ENCODE measurements around the gene RND2.
"Not testable (repeated sequence)": the region's sequence is repeated elsewhere in the genome, so short reads cannot be mapped to it uniquely, and the experiment has no call there.

The RND2 gene

DNA sequence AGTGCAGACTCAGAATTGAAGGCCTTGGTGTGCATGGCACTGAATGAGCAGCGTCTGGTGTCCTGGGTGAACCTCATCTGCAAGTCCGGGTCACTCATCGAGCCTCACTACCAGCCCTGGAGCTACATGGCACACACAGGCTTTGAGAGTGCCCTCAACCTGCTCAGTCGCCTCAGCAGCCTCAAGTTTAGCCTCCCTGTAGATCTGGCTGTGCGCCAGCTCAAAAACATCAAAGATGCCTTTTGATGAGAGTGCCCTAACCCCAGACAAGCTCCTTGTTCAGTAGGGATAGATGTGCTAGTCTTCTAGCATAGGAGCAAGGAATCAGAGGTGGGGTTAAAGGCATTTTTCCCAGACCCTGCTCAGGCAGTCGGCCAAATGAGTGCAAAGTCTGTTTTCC, 33.6 kb upstream of the RND2 start:
- Histone ChIP-seq H3K27me3 (ENCODE audit: control insufficient read depth in 1 of 2, insufficient read depth in 2 of 2, low read length in 2 of 2) (no peaks in the 10 kb centered on the region), H3K36me3 (ENCODE audit: insufficient read depth, low read length) (peaks cover 62% of the 10 kb centered on the region), H3K27ac (ENCODE audit: low read depth, low read length) (no peak overlapping the region), H3K4me1 (ENCODE audit: insufficient read depth, low read length) (no peaks in the 10 kb centered on the region), H3K9me3 (ENCODE audit: low read length) (no peaks in the 10 kb centered on the region), H3K9ac (ENCODE audit: low read length) (no peak overlapping the region), H3K4me3 (ENCODE audit: low read depth in 1 of 2, low read length in 2 of 2) (no peak overlapping the region)

DNA sequence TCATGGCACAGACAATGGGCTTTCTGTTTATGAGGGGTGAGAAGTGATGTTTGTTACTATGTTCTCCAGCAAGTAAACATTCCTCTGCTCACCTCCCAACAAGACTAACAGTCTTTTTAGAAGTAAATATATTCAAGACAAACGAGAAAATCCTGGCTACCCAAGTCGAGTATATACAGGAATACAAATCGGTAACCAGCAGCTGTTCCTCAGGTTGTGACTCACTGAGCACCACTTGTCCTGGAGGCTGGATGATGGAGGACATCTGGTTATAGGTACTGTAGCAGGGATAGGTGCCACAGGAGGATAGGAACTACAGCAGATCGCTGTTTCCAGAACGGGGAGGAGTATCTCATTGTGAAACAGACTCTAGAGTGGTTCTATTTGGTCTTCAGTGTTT, 32.2 kb upstream of the RND2 start:
- Histone ChIP-seq H3K27ac (ENCODE audit: low read depth, low read length) (no peak overlapping the region), H3K9ac (ENCODE audit: low read length) (no peak overlapping the region), H3K36me3 (ENCODE audit: insufficient read depth, low read length) (peaks cover 49% of the 10 kb centered on the region), H3K4me3 (ENCODE audit: low read depth in 1 of 2, low read length in 2 of 2) (no peak overlapping the region), H3K9me3 (ENCODE audit: low read length) (no peaks in the 10 kb centered on the region), H3K4me1 (ENCODE audit: insufficient read depth, low read length) (peaks cover 10% of the 10 kb centered on the region), H3K27me3 (ENCODE audit: control insufficient read depth in 1 of 2, insufficient read depth in 2 of 2, low read length in 2 of 2) (no peaks in the 10 kb centered on the region)

GRCh38 chr17:42993913-42994312, 31.1 kb upstream of the RND2 start:
- peaks cover 39% of the 10 kb centered on the region for H3K36me3 ChIP-seq (ENCODE audit: insufficient read depth, low read length)
- H3K9ac ChIP-seq (ENCODE audit: low read length); H3K9me3 ChIP-seq (ENCODE audit: low read length); H3K27ac ChIP-seq (ENCODE audit: low read depth, low read length); H3K4me3 ChIP-seq (ENCODE audit: low read depth in 1 of 2, low read length in 2 of 2); H3K27me3 ChIP-seq (ENCODE audit: control insufficient read depth in 1 of 2, insufficient read depth in 2 of 2, low read length in 2 of 2): not testable (repeated sequence)
- H3K4me1 ChIP-seq (ENCODE audit: insufficient read depth, low read length) = peaks cover 11% of the 10 kb centered on the region

DNA sequence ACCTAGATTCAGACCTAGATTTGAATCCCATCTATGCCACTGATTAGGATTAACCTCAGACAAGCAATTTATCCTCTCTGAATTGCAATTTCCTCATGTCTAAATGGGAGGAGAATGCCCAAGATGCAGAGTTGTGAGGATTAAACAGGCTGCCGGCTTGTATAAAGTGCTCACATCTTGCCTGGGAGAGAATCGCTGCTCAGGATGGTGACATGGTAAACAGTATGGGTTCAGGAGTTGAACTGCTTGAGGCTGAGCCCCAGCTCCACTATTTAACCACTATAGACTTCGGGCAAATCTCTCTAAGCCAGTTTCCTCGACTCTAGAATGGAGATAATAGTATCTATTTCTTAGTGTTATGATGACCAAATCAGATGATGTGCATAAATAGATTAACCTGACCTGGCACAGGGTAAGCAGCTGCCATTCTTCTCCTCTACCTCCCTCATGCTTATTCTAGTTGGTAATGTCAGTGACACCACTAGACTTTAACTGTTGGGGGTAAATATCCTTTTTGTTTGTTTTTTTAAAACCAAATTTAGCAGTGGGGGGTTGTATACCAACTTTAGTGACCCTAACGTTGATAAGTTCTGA, 27.5 kb upstream of the RND2 start:
- Histone ChIP-seq H3K4me3 (ENCODE audit: low read depth in 1 of 2, low read length in 2 of 2) (peak overlapping the region; percentile 11 to 30), H3K27ac (ENCODE audit: low read depth, low read length) (peak overlapping the region; percentile 67), H3K4me1 (ENCODE audit: insufficient read depth, low read length) (peaks cover 23% of the 10 kb centered on the region), H3K36me3 (ENCODE audit: insufficient read depth, low read length) (peaks cover 39% of the 10 kb centered on the region), H3K9ac (ENCODE audit: low read length) (peak overlapping the region; percentile 9), H3K27me3 (ENCODE audit: control insufficient read depth in 1 of 2, insufficient read depth in 2 of 2, low read length in 2 of 2) (no peaks in the 10 kb centered on the region), H3K9me3 (ENCODE audit: low read length) (no peaks in the 10 kb centered on the region)

GRCh38 chr17:42997984-42998938, 26.8 kb upstream of the RND2 start, which contains the start of gene RPL27:
Gene RPL27 (plus strand): TSS chr17:42998419. CDS start chr17:42998751, 332 bp downstream.
- Histone ChIP-seq H3K9ac (ENCODE audit: low read length) (peak within 1 kb of the TSS; percentile 98), H3K4me1 (ENCODE audit: insufficient read depth, low read length) (peaks cover 23% of the 10 kb centered on the region), H3K9me3 (ENCODE audit: low read length) (no peaks in the 10 kb centered on the region), H3K36me3 (ENCODE audit: insufficient read depth, low read length) (peaks cover 39% of the 10 kb centered on the region), H3K4me3 (ENCODE audit: low read depth in 1 of 2, low read length in 2 of 2) (peak within 1 kb of the TSS; percentile 67 to 74), H3K27me3 (ENCODE audit: control insufficient read depth in 1 of 2, insufficient read depth in 2 of 2, low read length in 2 of 2) (no peaks in the 10 kb centered on the region), H3K27ac (ENCODE audit: low read depth, low read length) (peak within 1 kb of the TSS; percentile 90)

GRCh38 chr17:42999003-42999525, 26.0 kb upstream of the RND2 start:
- H3K9me3 ChIP-seq (ENCODE audit: low read length) = no peaks in the 10 kb centered on the region
- H3K4me1 ChIP-seq (ENCODE audit: insufficient read depth, low read length) = peaks cover 23% of the 10 kb centered on the region
- H3K27ac ChIP-seq (ENCODE audit: low read depth, low read length) = peak overlapping the region; percentile 90
- H3K9ac ChIP-seq (ENCODE audit: low read length) = peak overlapping the region; percentile 98
- peak overlapping the region; percentile 67 to 74 for H3K4me3 ChIP-seq (ENCODE audit: low read depth in 1 of 2, low read length in 2 of 2)
- H3K27me3 ChIP-seq (ENCODE audit: control insufficient read depth in 1 of 2, insufficient read depth in 2 of 2, low read length in 2 of 2) = no peaks in the 10 kb centered on the region
- peaks cover 44% of the 10 kb centered on the region for H3K36me3 ChIP-seq (ENCODE audit: insufficient read depth, low read length)

- H3K9me3 ChIP-seq (ENCODE audit: low read length); H3K27ac ChIP-seq (ENCODE audit: low read depth, low read length); H3K27me3 ChIP-seq (ENCODE audit: control insufficient read depth in 1 of 2, insufficient read depth in 2 of 2, low read length in 2 of 2); H3K4me3 ChIP-seq (ENCODE audit: low read depth in 1 of 2, low read length in 2 of 2); H3K9ac ChIP-seq (ENCODE audit: low read length): not testable (repeated sequence)
- Histone ChIP-seq H3K4me1 (ENCODE audit: insufficient read depth, low read length) (peaks cover 23% of the 10 kb centered on the region), H3K36me3 (ENCODE audit: insufficient read depth, low read length) (peaks cover 48% of the 10 kb centered on the region)
Observed at GRCh38 chr17:43000894-43001293, 24.1 kb upstream of the RND2 start.

DNA sequence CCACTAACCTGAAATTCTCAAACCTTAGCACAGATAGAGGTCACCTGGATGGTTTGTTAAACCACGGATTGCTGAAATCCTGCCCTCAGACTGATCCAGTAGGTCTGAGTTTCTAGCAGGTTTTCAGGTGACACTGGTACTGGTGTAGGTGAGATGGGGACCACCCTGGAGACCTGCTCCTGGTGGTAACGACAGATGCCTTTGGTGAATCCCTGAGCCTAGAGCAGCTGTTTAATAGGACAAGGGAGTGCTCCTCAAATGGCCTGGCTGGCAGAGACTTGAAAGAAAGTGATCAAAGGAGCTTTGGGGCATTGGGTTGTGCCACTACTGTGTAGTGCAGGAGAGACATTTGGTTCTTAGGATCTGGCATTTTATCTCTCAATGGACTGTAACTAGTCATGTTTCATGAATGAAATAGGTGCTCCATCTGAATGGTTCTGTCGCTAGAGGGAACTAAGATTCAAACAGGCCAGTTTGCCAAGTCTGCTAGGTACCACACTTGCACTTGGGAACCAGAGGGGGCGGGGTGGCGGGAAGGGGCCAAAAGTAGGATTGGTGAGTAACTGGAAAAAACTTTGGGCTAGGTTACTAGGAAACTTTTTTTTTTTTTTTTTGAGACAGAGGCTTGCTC, 21.4 kb upstream of the RND2 start:
- H3K36me3 ChIP-seq (ENCODE audit: insufficient read depth, low read length) = peaks cover 48% of the 10 kb centered on the region
- H3K27me3 ChIP-seq (ENCODE audit: control insufficient read depth in 1 of 2, insufficient read depth in 2 of 2, low read length in 2 of 2) = no peaks in the 10 kb centered on the region
- peaks cover 16% of the 10 kb centered on the region for H3K4me1 ChIP-seq (ENCODE audit: insufficient read depth, low read length)
- no peaks in the 10 kb centered on the region for H3K9me3 ChIP-seq (ENCODE audit: low read length)
- no peak overlapping the region for H3K9ac ChIP-seq (ENCODE audit: low read length)
- H3K4me3 ChIP-seq (ENCODE audit: low read depth in 1 of 2, low read length in 2 of 2) = no peak overlapping the region
- H3K27ac ChIP-seq (ENCODE audit: low read depth, low read length) = no peak overlapping the region

- Histone ChIP-seq H3K4me1 (ENCODE audit: insufficient read depth, low read length) (peaks cover 11% of the 10 kb centered on the region), H3K4me3 (ENCODE audit: low read depth in 1 of 2, low read length in 2 of 2) (peak within 1 kb of the TSS; percentile 87 to 88), H3K27me3 (ENCODE audit: control insufficient read depth in 1 of 2, insufficient read depth in 2 of 2, low read length in 2 of 2) (no peaks in the 10 kb centered on the region), H3K36me3 (ENCODE audit: insufficient read depth, low read length) (peaks cover 24% of the 10 kb centered on the region), H3K27ac (ENCODE audit: low read depth, low read length) (peak within 1 kb of the TSS; percentile 99), H3K9me3 (ENCODE audit: low read length) (no peaks in the 10 kb centered on the region), H3K9ac (ENCODE audit: low read length) (peak within 1 kb of the TSS; percentile 88)
Observed at GRCh38 chr17:43006639-43007551, 18.1 kb upstream of the RND2 start, which contains the start of gene IFI35. Gene IFI35 (plus strand): TSS chr17:43006784. CDS start chr17:43006948, 164 bp downstream.

- Histone ChIP-seq H3K9me3 (ENCODE audit: low read length) (no peaks in the 10 kb centered on the region), H3K27me3 (ENCODE audit: control insufficient read depth in 1 of 2, insufficient read depth in 2 of 2, low read length in 2 of 2) (no peaks in the 10 kb centered on the region), H3K27ac (ENCODE audit: low read depth, low read length) (no peak overlapping the region), H3K36me3 (ENCODE audit: insufficient read depth, low read length) (peaks cover 22% of the 10 kb centered on the region), H3K4me1 (ENCODE audit: insufficient read depth, low read length) (peaks cover 20% of the 10 kb centered on the region), H3K4me3 (ENCODE audit: low read depth in 1 of 2, low read length in 2 of 2) (no peak overlapping the region), H3K9ac (ENCODE audit: low read length) (no peak overlapping the region)
Observed at GRCh38 chr17:43010667-43011308, 14.2 kb upstream of the RND2 start.

Data from muscle layer of colon (tissue), 2 donors.